Tibial nerve (tissue), 4 donors: ENCODE measurements around the gene CYP1A2. TPM values are rescaled to one million over a fixed set of nuclear protein-coding genes. Genes with fewer than 3 reads are reported as not detected.

Source experiments
- DNase-seq, 2 donors: peaks; one replicate each; pipeline ENCODE4 v3.0.0-alpha.2; 2019; ENCODE audit warnings: low spot score in 2 of 2
- H3K27ac ChIP-seq, 4 donors: fragments of 200-600 bp; sonication (generic) in 3 of 4; one replicate each; pipeline ENCODE4 v1.5.1; 2017 to 2019; ENCODE audit warnings: mild to moderate bottlenecking in 1 of 4
- H3K27me3 ChIP-seq, 2 donors: fragments of 200-600 bp; sonication (generic) in 1 of 2; one replicate each; pipeline versions ENCODE4 v1.5.1 to v1.6.0; 2017 to 2019
- H3K36me3 ChIP-seq, 3 donors: fragments of 200-600 bp; sonication (generic); one replicate each; pipeline ENCODE4 v1.5.1; 2018 to 2019
- H3K4me1 ChIP-seq, 4 donors: fragments of 200-600 bp; sonication (generic) in 3 of 4; one replicate each; pipeline ENCODE4 v1.5.1; 2017 to 2019
- H3K4me3 ChIP-seq, 4 donors: fragments of 200-600 bp; sonication (generic) in 3 of 4; one replicate each; pipeline ENCODE4 v1.5.1; 2017 to 2019; ENCODE audit warnings: mild to moderate bottlenecking in 1 of 4, moderate library complexity in 1 of 4
- H3K9me3 ChIP-seq, 4 donors: fragments of 200-600 bp; sonication (generic) in 3 of 4; one replicate each; pipeline ENCODE4 v1.5.1; 2017 to 2019
- CTCF ChIP-seq, 5 experiments: fragments of 200-600 bp in 3 of 5; fragments of 450-650 bp in 2 of 5; sonication (generic) in 3 of 5; IDR thresholded peaks; one replicate each; pipeline ENCODE4 v1.5.1; 2016 to 2019; ENCODE audit warnings: antibody characterized with exemption in 5 of 5, mild to moderate bottlenecking in 3 of 5, moderate library complexity in 2 of 5
- EP300 ChIP-seq, 2 donors: sonication (generic); formaldehyde crosslinking; IDR thresholded peaks; one replicate each; pipeline ENCODE4 v1.6.1; 2017; ENCODE audit warnings: antibody characterized with exemption in 2 of 2, mild to moderate bottlenecking in 1 of 2
- POLR2A ChIP-seq, 2 donors: fragments of 450-650 bp; IDR thresholded peaks; one replicate each; pipeline ENCODE4 v1.6.1; 2017; ENCODE audit warnings: antibody characterized with exemption in 2 of 2, mild to moderate bottlenecking in 2 of 2, moderate library complexity in 2 of 2
- WGBS, 2 donors: methylation state at CpG; one replicate each; pipeline ENCODE4 v1.1.5; 2018; 5-methylcytosine and 5-hydroxymethylcytosine counted together
- total RNA-seq, 4 donors: library from RNA; depleted of rRNA; stranded (reverse); fragments of >200 nt; gene quantifications; one replicate each; pipeline ENCODE4 v1.1.0, GENCODE V29; 2016

CYP1A2 gene
- total RNA-seq, 4 donors from 2014 or later = not detected

GRCh38 chr15:74777769-74778598 lies 29.3 kb downstream of the CYP1A2 start:
- no peak for DNase-seq
- Histone ChIP-seq H3K36me3 (no peaks in the 10 kb centered on the region), H3K4me1 (peaks cover 0 to 73% (median 45%) of the 10 kb centered on the region in 4 donors), H3K27me3 (no peaks in the 10 kb centered on the region), H3K4me3 (no peak overlapping the region), H3K27ac (peak overlapping the region in 2 of 4 donors; percentile 1 to 70), H3K9me3 (no peaks in the 10 kb centered on the region)
- no peak for TF ChIP-seq EP300 (IDR thresholded peaks at IDR 0.05)
- TF ChIP-seq POLR2A (IDR thresholded peaks at IDR 0.05) = no peak
- TF ChIP-seq CTCF (IDR thresholded peaks at IDR 0.05) = no peak
- 75 to 80% methylated on average over 6 of the region's 6 CpGs for WGBS, 2 donors

GRCh38 chr15:74778599-74778970 lies 29.9 kb downstream of the CYP1A2 start:
- no peak for TF ChIP-seq POLR2A (IDR thresholded peaks at IDR 0.05)
- TF ChIP-seq CTCF (IDR thresholded peaks at IDR 0.05) = no peak
- TF ChIP-seq EP300 (IDR thresholded peaks at IDR 0.05) = no peak
- Histone ChIP-seq H3K9me3 (no peaks in the 10 kb centered on the region), H3K27me3 (no peaks in the 10 kb centered on the region), H3K4me3 (no peak overlapping the region), H3K4me1 (peaks cover 0 to 74% (median 48%) of the 10 kb centered on the region in 4 donors), H3K27ac (no peak overlapping the region), H3K36me3 (no peaks in the 10 kb centered on the region)
- no peak for DNase-seq
- WGBS, 2 donors = 94 to 96% methylated on average over 5 of the region's 5 CpGs

GRCh38 chr15:74779162-74779648 lies 30.6 kb downstream of the CYP1A2 start:
- Histone ChIP-seq H3K27ac (peak overlapping the region in 1 of 4 donors; percentile 64), H3K4me1 (peaks cover 0 to 74% (median 51%) of the 10 kb centered on the region in 4 donors), H3K36me3 (no peaks in the 10 kb centered on the region), H3K9me3 (no peaks in the 10 kb centered on the region), H3K4me3 (no peak overlapping the region), H3K27me3 (no peaks in the 10 kb centered on the region)
- TF ChIP-seq CTCF (IDR thresholded peaks at IDR 0.05) (no peak), EP300 (IDR thresholded peaks at IDR 0.05) (no peak), POLR2A (IDR thresholded peaks at IDR 0.05) (no peak)
- 86 to 87% methylated on average over 7 of the region's 7 CpGs for WGBS, 2 donors
- no peak for DNase-seq

- peaks cover 0 to 84% (median 64%) of the 10 kb centered on the region in 4 donors for H3K4me1 ChIP-seq
- no peaks in the 10 kb centered on the region for H3K27me3 ChIP-seq
- H3K4me3 ChIP-seq = peak overlapping the region in 2 of 4 donors; percentile 49 to 84
- WGBS, 2 donors = 43% methylated on average over 16 of the region's 16 CpGs
- no peaks in the 10 kb centered on the region for H3K36me3 ChIP-seq
- no peaks in the 10 kb centered on the region for H3K9me3 ChIP-seq
- DNase-seq = no peak
- peak overlapping the region in 3 of 4 donors; percentile 54 to 64 (median 63) for H3K27ac ChIP-seq
- peak in 1 of 2 donors; percentile 18 for TF ChIP-seq EP300 (IDR thresholded peaks at IDR 0.05)
- no peak for TF ChIP-seq POLR2A (IDR thresholded peaks at IDR 0.05)
Measured at GRCh38 chr15:74780523-74781430, 32.1 kb downstream of the CYP1A2 start.

GRCh38 chr15:74781431-74782258 lies 33.0 kb downstream of the CYP1A2 start, which contains the start of gene CSK:
CSK (plus strand) TSS chr15:74782080; CDS start chr15:74798298, 16,218 bp downstream.
- TF ChIP-seq EP300 (IDR thresholded peaks at IDR 0.05) (no peak), CTCF (IDR thresholded peaks at IDR 0.05) (peak; percentile 55 to 81 (median 77)), POLR2A (IDR thresholded peaks at IDR 0.05) (peak in 1 of 2 donors; percentile 61)
- H3K36me3 ChIP-seq = no peaks in the 10 kb centered on the region
- peak within 1 kb of the TSS; percentile 76 to 93 (median 86) for H3K4me3 ChIP-seq
- DNase-seq = peak in 1 of 2 donors; percentile 38
- 3 to 5% methylated on average over 19 to 22 of the region's 74 CpGs for WGBS, 2 donors
- peaks cover 0 to 83% (median 71%) of the 10 kb centered on the region in 4 donors for H3K4me1 ChIP-seq
- no peaks in the 10 kb centered on the region for H3K9me3 ChIP-seq
- H3K27me3 ChIP-seq = no peaks in the 10 kb centered on the region
- H3K27ac ChIP-seq = peak within 1 kb of the TSS; percentile 60 to 91 (median 88)
